ENCODE results near the gene PDCD6IP.
A peak's percentile ranks its signal among the peaks of the same experiment; 100 is the strongest.
"Not testable (repeated sequence)": the region's sequence is repeated elsewhere in the genome, so short reads cannot be mapped to it uniquely, and the experiment has no call there.

PDCD6IP gene, protein sequence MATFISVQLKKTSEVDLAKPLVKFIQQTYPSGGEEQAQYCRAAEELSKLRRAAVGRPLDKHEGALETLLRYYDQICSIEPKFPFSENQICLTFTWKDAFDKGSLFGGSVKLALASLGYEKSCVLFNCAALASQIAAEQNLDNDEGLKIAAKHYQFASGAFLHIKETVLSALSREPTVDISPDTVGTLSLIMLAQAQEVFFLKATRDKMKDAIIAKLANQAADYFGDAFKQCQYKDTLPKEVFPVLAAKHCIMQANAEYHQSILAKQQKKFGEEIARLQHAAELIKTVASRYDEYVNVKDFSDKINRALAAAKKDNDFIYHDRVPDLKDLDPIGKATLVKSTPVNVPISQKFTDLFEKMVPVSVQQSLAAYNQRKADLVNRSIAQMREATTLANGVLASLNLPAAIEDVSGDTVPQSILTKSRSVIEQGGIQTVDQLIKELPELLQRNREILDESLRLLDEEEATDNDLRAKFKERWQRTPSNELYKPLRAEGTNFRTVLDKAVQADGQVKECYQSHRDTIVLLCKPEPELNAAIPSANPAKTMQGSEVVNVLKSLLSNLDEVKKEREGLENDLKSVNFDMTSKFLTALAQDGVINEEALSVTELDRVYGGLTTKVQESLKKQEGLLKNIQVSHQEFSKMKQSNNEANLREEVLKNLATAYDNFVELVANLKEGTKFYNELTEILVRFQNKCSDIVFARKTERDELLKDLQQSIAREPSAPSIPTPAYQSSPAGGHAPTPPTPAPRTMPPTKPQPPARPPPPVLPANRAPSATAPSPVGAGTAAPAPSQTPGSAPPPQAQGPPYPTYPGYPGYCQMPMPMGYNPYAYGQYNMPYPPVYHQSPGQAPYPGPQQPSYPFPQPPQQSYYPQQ

GRCh38 chr3:33798418-33799201 is at the start of gene PDCD6IP:
TSS of gene PDCD6IP (plus strand) at chr3:33798630. CDS start at chr3:33798729, 99 bp downstream.
- DNase-seq (ENCODE audit: low read depth): peak; percentile 92

DNA sequence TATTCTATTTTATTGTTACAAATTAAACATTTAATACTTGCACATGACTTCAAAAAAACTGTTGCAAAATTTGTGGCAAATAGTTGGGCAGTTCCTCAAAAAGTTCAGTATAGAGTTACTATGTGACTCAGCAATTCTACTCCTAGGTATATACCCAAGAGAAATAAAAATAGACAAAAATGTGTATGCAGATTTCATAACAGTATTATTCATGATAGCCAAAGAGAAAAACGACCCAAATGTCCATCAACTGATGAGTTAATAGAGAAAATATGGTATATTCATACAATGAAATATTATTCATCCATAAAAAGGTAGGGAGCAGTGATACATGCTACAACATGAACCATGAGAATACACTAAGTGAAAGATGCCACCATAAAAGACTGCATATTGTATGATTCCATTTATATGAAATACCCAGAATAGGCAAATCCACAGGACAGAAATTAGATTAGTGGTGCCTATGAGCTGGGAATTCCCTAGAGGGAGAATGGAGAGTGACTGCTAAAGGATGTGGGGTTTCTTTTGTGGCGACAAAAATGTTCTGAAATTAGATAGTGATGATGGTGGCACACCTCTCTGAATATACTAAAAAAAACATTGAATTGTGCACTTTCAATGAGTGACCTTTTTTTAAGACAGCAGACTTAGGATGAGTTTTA is 48.8 kb upstream of the PDCD6IP start:
- DNase-seq (ENCODE audit: low read depth): peak; percentile 62

- DNase-seq (ENCODE audit: low read depth): no peak
Observed at GRCh38 chr3:33750211-33750548, 48.2 kb upstream of the PDCD6IP start.

DNA sequence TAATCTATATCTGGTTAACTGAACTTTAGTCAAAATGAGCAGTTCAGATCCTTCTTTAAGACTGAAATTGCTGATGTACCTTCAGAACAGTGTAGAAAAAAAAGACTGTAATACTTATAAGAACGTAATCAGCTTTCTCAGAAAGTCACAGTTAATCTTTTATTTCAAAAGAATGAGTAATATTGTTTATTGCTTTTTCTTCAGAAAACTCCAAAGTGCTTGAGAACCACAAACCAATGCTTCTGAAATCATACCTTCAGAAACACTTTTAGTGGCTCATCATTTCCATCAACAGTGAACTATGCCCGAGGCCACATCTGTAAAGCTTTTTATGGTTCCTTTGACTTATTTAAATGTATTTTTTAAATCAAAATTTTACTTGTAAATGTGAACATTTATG is 47.1 kb upstream of the PDCD6IP start:
- no peak for DNase-seq (ENCODE audit: low read depth)

GRCh38 chr3:33754391-33754790 is 44.0 kb upstream of the PDCD6IP start:
- DNase-seq (ENCODE audit: low read depth): not testable (repeated sequence)

- no peak for DNase-seq (ENCODE audit: low read depth)
Observed at GRCh38 chr3:33758281-33758680, 40.1 kb upstream of the PDCD6IP start.

DNA sequence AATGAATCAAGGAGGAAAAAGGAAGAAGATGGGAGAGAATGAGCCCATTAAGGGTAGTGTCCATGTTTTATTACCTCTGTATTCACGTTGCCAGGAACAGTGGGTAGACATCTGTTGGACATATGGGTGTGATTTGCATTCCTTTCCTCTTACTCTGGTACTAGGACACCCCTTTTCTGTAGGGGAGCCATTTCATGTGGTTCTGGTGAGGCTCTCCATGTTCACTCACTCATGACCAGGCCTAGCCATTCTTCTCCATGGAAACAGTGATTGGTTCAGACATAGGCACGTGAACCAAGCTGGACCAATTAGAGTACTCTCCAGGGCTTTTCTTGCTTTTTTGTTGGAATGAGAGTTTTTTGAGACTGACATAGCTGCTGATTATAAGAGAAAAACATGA is 39.6 kb upstream of the PDCD6IP start:
- peak; percentile 42 for DNase-seq (ENCODE audit: low read depth)

- no peak for DNase-seq (ENCODE audit: low read depth)
Observed at GRCh38 chr3:33768578-33769330, 29.7 kb upstream of the PDCD6IP start.

GRCh38 chr3:33773637-33774036 is 24.8 kb upstream of the PDCD6IP start:
- peak; percentile 45 for DNase-seq (ENCODE audit: low read depth)

GRCh38 chr3:33775363-33775762 is 23.1 kb upstream of the PDCD6IP start:
- DNase-seq (ENCODE audit: low read depth): peak; percentile 67

- DNase-seq (ENCODE audit: low read depth): no peak
Observed at GRCh38 chr3:33777996-33778395, 20.4 kb upstream of the PDCD6IP start.

- peak; percentile 56 for DNase-seq (ENCODE audit: low read depth)
Observed at GRCh38 chr3:33779751-33780150, 18.7 kb upstream of the PDCD6IP start.

DNA sequence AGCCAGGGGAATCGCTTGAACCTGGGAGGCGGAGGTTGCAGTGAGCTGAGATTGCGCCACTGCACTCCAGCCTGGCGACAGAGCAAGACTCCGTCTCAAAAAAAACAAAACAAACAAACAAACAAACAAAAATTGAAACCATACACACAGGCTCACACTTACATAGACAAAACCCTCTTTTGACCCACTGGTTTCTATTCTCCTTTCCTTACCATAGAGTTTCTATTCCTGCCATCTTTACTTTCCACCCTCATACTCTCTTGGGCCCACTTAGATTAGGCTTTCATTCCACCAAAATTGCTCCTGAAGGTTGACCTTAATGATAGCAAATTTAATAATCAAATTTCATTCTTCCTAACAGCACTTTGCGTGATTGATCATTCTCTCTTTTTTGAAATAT is 17.0 kb upstream of the PDCD6IP start:
- DNase-seq (ENCODE audit: low read depth): not testable (repeated sequence)

- DNase-seq (ENCODE audit: low read depth): peak; percentile 76
Observed at GRCh38 chr3:33786565-33787327, 11.7 kb upstream of the PDCD6IP start.

- DNase-seq (ENCODE audit: low read depth): peak; percentile 79
Observed at GRCh38 chr3:33787328-33788009, 11.0 kb upstream of the PDCD6IP start.

DNA sequence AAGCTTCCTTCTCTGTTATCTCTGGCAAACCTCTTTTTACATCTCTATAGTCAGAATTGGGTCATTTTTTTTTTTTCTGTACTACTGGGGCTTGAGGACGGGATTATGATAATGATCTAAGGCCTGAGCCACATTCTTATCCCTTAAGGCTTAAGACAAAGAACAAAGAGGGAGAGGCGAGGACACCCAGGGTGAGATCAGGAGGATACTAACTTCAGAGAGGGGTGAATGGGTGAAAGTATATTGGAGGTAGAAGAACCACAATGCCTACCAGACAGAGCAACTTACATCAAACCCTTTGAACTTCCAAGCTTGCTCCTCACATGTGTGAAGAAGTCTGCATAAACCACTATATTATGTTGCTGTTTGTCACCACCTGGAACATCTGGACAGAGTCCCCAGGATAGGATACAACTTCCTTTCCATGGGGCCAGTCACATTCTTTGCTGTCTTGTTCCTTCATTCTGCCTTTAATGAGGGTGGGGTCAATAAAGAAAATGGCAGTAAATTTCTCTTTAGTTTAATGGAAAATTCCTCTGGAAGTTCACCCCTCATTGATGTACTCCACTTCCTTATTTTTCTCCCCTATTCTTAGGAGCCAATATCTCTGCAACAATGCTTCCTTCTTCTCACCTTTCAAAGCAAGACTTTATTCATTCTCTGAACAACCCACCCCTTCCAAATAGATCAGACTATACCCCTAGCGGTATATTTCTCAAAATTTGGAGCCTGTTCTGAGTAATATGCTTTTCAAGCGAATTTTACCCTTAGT is 9.1 kb upstream of the PDCD6IP start:
- DNase-seq (ENCODE audit: low read depth): no peak

GRCh38 chr3:33790091-33790490 is 8.3 kb upstream of the PDCD6IP start:
- no peak for DNase-seq (ENCODE audit: low read depth)

DNA sequence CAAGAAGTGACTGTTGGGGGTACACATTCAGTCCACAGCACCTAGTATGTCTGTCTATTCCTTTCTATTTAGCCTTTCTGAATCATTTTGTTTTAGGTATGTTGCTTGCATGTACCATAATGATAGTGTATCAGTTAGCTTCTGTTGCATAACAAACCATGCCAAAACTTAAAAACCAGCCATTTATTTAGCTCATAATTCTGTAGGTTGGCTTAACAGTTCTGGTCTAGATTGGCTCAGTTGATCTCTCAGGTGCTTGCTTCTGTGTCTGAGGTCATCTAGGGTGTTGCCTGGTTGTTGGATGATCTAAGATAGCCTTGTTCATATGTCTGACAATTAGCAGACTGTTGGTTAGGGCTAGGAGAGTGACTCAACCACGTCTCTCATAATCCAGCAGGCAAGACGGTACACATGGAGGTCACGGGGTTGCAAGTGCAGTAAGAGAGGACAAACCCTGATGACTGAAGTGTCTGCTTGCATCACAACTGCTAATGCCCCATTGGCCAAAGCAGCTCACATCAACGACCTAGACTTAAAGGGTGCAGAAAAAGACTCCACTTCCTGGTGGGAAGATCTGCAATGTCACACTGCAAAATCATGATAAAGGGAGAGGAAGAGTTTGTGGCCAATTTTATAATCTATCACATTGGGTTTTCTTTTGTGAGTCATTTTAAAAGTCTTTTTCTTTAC is 6.8 kb upstream of the PDCD6IP start:
- no peak for DNase-seq (ENCODE audit: low read depth)
